ENCODE measurements around the gene DNAJC6.

Gene DNAJC6

DNA sequence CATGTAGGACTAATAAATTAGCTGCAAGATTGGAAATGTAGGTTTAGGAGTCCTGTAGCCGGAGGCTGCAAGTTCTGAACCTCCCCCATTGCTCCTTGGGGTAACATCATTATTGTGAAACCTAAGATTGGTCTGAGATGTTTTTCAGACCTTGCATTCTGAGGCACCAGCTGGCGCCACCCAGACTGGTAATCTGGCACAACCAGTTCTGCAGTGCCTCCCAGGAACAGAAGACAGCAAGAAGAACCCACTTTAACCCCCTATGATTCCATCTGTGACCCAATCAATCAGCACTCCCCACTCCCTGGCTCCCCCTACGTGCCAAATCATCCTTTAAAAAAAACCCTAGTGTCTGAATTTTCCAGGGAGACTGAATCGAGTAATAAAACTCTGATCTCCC, 11.6 kb upstream of the DNAJC6 start:
- no peak for DNase-seq

DNA sequence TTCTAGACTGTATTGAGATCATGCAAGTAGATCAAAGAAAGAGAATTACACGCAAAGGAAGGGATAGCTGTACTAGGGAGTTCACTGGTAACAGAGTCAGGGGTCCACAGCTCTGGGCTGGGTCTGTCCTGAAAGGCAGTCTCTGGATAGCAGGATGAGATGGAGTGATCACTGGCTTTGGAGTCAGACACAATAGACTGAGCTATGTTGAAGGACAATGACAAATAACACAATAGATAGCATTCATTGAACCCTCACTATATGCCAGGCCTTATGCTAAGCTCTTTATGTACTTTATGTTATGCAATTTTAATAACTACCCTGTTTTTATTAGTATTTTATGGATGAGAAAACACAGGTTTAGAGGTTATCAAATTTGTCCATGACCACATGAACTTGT, 10.0 kb upstream of the DNAJC6 start:
- no peak for DNase-seq

DNA sequence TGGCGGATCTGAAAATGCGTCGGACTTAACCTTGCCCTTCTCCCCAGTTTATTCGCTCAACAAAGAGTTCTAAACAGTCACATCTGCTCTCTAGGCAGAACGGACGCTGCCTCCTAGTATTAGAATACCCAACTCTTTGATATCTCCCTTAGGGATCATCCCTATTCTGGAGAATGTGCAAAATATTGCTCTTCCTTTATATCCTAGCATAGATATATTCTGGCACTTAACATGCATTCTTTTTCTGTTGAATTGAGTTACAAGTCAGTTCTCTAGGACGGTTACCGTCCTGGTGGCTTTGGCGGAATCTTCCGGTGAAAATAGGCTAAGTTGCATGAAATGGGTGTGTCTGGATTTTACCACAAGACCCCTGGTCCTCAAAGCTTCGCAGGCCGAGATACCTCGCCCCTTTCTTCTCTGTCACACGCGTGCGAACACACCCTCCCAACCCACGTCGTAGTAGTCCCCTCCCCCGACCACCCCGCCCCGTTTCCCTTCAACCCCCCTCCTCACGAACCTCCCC, 501 bp upstream of the DNAJC6 start:
- DNase-seq: no peak

DNA sequence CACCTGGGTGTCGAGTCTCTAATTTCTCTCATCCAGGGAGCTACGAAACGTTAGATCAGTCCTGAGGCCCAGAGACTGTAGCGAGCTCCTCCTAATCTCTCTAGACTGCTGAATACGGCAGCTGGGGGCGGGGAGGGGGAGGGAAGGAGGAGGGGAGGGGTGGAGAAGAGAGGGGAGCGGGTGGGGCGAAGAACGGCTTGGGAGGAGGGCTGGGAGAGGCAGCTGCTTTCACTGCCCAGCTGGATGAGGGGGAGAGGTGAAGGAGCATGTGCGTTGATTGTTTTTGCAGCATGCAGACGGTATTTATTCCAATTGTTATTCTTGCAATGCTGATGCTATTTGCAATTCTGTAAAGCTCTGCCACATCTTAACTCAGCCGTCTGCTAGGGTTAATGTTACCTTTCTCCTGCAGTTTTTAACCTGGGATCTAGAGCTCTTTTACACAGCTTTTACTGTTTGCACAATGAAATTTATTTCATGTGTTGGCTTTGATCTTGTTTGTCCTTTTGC, 790 bp downstream of the DNAJC6 start:
- DNase-seq: no peak

DNA sequence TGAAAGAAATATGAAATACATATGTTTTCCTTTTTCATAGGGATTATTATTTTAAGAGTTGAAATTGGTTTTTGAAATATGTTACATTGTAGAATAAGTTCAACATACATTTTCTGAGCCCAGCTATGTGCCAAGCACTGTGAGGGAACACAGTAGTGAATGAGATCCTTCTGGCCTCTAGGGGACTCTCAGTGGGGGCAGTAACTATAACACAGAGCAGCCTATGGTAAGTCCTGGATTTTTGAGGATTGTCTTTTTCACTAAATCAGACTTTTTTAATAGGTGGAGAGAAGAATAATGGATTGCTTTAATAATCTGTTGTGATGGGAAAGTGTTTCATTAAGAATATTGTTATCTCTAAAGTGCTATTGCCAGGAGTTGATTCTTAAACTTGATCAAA, 2.4 kb downstream of the DNAJC6 start:
- DNase-seq: no peak

DNA sequence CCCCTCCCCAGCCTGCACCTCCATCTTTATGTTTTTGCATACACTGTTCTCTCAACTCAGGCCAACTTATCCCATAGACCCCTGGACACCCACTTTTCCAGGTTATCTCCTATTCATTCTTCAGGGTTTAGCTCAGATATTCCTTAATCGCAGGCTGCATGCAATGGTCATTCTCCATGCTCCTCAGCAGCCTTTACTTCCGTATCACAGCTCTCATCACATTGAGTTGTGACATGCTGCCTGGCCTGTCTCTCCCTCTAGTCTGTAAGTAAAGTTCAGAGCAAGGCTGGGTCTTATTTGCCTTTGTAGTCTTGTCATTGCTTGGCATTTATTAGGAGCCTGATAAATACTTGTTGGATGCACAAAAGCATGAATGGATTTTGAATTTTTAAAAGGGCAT, 6.9 kb downstream of the DNAJC6 start:
- DNase-seq: no peak

DNA sequence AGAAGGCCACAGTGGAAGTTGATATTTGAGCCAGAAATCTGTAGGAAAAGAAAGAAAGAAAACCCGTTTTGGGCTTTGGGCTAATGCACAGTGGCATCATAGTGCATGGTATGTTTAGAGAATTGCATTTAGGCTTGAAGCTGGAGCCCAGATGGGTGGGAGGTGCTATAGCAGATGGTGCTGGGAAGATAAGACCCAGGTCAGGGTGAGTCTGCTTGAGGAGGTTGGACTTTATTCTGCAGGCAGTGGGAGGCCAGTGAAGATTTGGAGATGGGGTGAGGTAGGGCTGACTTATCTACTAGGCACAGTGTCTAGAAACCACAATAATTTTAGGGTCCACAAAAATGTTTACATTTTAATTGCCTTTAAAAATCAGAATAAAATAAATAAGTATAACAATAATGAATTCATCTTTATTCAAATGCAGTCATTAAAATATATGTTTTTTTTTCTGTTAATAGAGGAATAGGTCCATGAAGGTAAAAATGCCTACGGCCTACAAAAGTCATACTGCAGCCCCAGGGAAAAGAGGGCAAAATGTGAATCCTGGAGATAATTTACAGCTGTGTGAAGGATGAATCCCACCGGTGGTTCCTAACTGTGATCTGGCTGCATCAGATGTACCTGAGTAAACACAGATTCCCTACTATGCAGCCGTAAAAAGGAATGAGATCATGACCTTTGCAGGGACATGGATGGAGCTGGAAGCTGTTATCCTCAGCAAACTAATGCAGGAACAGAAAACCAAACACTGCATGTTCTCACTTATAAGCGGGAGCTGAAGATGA, 8.7 kb downstream of the DNAJC6 start:
- no peak for DNase-seq

DNA sequence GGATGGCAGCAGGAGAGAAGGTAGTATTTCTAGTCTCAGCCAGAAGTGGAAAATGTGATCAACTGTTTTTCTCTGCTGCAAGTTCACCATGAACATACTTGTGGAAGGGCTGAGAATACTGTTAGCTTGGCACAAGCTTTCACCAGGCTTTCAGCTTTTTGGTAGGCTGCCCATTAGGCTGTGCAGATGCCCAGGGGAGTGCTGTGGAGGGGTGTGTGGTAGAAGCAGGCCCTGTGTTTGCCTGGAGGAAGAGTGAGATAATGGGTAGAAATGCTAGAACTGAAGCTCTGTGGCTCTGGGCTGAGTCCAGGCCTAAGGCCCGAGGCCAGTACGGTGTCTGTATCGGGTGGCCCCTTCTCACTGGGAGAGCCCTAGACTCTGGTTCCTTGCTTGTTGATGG, 9.8 kb downstream of the DNAJC6 start:
- DNase-seq: no peak

DNA sequence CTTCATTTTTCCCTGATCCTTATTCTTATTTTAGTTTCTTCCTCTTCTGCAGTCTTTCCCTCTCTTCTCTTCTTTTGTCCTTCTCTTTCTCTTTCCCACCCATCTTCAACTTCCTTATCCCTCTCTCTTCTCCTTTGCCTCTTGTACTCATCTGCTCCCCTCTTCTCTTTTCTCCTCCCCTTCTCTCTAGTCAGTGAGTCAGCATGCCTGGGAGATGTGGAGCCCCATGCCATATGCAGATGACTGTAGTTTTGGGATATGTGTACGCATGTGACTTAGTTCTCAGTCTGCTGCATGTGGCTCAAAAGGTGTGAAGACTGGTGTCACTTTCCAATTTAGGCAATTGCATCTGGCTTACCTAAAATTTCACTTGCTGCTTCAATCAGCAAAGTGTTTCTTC, 10.4 kb downstream of the DNAJC6 start:
- no peak for DNase-seq

DNA sequence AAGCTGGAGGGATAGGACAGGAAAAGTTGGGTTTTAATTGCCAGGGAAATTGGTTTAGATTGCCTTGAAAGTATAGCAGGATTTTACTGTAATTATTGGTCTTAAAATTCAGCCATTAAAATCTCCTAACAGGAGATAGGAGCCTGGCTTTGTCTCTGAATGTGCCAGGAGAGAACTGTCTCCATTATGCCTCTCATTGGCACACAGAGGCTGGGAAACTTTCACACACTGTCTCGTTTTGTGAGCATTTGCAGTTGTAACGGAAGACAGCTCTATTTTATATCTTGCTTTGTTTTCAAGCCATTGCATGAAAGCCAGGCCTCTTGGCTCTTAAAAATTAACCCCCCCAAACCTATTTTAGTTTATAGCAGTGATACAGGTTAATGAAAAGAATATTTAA, 12.5 kb downstream of the DNAJC6 start:
- DNase-seq: no peak

DNA sequence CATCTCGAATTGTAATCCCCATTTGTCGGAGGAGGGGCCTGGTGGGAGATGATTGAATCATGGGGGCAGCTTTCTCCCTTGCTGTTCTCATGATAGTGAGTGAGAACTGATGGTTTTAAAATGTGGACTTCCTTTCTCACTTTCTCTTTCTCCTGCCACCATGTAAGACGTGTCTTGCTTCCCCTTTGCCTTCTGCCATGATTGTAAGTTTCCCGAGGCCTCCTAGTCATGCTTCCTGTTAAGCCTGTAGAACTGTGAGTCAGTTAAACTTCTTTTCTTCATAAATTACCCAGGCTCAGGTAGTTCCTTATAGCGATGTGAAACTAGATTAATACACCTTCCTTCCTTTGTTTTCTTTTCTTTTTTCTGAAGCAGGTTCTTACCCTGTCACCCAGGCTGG, 13.9 kb downstream of the DNAJC6 start:
- no peak for DNase-seq

DNA sequence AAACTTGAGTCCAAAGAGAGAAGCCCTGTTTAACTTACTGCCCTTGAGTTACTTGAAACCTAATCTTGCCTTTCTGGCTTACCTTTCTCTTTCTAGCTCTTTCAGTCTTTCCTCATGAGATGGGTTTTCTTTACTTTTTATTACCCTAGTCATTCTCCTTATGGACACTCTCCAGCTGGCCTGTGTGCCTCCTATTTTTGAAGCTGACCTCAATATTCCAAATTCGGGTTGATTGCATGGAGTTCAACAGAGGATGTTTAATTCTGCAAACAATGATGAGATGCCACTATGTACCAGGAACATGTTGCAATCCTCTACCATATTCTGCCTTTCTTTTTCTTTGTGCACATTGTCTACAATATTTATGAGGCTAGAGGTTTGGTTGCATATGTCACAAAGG, 20.7 kb downstream of the DNAJC6 start:
- no peak for DNase-seq

DNA sequence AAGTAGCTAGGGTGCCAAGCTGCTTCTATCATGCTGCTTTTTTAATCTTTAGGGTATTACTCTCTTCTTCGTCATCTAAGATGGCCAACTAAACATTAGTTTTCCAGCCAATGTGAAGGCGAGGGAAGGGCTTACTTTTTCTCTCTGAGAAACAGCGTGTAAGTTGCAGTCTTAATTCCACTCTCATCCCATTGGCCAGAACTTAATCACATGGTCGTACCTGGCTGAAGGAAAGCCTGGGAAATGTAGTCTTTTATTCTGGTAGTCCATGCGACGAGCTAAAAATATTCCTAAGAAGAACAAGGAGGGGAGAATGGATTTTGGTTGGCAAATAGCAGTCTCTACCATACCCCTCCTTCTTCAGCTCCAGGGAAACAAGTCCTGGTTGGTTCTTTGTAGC, 21.5 kb downstream of the DNAJC6 start:
- no peak for DNase-seq

DNA sequence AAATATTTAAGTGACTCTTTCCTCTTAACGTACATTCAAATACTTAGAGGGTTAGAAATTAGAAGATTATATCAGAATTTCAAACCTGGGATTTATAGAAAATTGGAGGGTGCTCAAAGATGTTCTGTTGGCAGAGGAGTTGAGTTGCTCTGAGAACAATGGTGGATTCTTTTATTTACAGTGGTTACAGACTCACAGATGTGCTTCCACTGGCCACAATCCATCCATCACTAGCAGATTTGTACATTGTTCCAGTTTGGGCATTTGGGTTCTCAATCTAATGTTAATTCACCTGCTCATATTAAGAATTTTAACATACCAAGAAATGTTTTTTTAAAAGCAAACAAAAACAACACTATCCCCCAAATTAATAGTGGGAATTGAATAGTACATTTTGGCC, 23.5 kb downstream of the DNAJC6 start:
- no peak for DNase-seq

DNA sequence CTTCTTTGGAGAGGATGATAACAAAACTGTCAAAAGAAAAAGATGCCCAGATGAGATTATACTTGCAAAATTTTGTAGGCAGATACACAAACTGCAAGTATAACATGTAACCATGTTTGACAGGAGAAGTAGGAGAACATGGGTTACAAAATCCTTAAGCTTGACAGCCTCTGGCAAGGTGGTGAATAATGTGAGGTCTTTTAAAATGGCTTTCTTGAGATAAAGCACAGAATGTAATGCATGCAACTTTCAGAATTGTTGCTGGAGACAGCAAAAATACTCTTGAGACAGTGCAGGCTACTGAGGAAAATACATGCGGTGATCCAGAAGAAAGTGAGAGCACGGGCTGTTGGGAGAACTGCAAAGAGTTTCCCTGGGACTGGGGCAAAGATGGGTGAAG, 24.7 kb downstream of the DNAJC6 start:
- DNase-seq: no peak

DNA sequence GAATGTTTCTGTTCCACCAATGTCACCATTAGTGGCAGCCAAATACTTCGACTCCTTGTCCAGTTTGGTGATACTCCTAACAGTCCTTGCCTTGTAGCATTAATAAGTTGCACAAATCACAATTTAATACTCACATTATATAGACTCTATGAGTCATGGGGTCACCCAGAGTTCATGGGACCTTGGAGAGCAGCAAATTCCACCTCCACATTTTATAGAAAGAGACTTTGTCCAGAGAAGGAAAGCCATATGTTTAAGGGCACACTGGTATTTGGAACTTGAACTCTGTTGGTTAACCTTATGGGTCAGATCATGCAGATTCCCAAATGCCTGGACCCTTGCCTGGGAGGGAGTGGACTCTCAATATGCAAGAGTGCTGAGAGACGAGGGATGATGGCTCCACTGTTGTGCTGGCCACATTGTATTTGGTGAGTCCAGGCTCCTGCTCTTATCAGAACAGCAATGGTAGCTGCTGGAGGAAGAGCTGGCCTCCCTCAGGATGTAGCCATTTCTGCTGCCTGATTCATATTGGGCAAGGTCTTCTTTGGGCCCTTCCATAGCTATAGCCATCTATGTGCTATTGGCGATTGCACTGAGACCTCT, 30.6 kb downstream of the DNAJC6 start:
- no peak for DNase-seq

DNA sequence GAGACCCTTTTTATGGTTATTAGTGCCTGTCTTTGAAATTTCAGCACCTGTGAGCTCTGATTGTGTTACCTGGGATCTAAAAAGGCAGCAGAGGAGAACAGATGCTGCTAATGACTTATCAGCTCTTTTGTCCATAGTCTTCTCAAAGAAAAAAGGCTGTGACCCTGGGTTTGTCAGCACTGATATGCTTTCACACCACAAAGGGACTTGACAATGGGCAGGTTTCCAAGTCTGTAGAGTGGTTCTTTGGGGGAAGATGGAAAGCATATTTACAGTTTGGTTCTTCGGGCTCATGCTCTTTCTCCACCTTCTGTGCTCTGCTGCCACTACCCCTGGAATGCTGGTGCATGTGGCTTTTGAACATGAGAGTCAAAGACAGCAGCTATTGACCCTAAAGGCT, 32.0 kb downstream of the DNAJC6 start:
- no peak for DNase-seq

DNA sequence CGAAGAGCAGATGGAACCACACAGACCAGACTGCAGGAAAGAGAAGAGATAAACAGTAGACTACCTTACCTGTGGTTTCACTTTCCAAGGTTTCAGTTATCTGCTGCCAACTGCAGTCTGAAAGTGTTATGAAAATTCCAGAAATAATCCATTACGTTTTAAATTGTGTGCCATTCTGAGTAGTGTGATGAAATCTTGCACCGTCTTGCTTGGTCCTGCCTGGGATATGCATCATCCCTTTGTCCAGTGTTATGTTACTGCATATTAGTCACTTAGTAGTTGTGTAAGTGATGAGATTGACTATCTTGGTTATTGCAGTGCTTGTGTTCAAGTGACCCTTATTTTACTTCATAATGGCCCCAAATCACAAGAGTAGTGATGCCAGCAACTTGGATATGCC, 33.9 kb downstream of the DNAJC6 start:
- DNase-seq: no peak

DNA sequence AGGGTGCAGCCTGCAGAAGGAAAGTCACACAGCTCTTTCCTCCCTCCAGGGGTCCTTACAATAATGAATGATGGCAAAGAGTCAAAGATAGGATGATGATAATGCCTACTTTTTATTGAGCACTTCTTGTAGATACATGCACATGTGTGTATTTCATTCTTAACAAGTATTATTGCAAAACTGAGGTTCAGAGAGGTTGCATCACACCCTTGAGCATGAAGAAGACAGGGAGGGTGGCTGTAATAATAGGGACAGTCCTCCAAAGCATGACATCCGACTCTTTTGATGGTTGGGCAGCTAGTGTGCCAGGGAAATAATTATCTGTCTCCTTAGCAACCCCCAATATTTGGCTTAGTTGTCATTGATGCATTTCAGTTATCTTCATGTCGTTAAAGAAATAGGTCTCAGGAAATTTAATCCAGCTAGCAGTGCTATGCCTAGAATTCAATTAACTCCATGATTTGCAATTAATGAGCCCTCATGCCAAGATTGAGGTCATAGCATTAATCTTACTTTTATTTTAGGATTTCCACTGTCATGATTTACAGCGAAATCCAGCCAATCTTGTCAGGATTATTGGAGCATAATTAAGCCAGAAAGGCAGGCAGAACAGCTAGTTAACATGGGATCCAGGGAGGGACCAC, 35.0 kb downstream of the DNAJC6 start:
- no peak for DNase-seq

DNA sequence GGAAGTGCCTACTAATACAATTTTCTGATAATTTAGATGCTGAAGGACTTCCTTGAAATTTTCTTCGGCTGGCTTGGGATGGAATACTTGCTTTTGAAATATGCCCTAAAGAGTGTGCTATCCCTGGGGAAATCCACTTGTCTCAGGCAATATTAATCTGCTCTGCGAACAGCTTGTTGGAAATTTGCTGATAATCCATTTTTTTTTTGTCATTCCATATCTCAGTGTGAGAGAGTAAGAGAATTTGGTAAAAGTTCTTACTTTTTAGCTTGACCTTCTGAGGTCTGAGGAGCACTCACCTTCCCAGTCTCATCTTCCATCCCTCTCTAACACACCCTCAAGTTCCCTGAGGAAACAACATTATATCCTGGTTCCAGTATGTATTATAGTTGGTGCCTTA, 36.8 kb downstream of the DNAJC6 start:
- no peak for DNase-seq

DNA sequence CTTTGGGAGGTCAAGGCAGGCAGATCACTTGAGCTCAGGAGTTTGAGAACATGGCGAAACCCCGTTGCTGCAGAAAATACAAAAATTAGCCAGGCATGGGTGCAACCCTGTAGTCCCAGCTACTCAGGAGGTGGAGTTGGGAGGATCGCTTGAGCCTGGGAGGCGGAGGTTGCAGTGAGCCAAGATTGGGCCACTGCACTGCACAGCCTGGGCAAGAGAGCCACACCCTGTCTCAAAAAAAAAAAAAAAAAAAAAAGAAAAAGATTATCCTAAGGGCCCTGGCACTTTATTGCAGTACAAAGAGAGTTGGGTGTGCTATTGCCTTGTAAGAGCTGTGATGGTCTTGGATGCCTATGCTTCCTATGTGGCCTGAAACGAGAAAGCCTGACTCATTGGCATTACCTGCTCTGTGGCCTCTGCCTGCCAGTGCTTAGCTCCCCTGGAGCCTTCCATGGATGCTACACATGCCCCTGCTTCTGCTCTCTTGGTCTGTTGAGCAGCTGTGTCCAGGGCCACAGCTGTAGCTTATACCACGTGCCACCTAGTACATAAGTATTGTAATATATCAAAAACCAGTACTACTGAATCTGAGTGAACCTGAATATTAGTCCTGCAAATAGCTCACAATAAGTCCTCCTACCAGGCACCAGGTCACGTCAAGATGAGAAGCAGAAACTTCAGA, 45.8 kb downstream of the DNAJC6 start:
- DNase-seq: no peak

DNA sequence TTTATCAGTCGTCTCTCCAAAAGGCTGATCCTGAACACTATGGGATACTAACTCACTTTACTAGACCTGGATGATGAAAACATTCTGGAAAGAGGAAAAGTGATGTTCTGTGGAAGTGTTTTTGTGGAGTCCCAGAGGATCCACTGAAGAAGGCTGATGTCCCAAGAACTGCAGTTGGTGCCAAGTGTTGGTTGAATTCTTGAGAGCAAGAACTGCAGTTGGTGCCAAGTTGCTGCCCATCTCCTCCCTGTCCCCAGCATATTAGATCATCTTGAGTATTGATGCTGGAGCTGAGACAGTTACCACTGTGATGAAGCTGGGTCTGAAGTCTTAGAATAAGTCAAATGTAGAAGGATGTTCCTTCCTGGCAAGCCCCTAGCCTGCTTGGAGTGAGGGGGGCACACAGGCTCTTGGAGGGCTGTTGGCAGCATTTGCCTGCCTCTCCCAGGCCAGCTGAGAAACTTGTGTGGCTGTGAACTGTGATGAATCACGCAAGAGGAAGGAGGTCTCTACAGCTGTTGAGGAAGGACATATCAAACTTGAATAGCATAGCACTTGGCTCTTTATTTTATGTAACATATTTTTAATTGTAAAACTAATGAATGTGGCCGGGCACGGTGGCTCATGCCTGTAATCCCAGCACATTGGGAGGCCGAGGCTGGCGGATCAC, 48.1 kb downstream of the DNAJC6 start:
- no peak for DNase-seq

DNA sequence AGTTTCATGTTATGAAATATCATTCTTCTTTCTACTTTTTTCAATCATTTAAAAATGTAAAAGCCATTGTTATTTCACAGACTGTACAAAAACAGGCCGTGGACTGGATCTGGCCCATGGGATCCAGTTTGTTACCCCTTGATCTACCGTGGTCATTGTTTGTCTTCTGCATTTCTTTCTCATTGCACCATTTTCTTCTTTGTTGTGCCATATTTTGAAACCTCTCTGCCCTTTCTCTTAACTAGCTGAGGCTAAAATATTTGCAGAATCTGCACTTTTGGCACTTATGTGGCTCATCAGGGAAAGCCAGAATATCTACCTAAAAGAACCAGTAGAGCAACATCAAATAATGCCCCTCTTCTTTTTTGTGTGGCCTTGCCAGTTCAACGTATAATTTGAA, 50.5 kb downstream of the DNAJC6 start:
- DNase-seq: no peak

All from Kasumi-1 (cell line).